Cardiac muscle cell (in vitro differentiated cells and primary cell): ENCODE data around the gene ERBB3. TPM values are rescaled to one million over a fixed set of nuclear protein-coding genes. Genes with fewer than 3 reads are reported as not detected.

ENCODE experiments used
- DNase-seq, 2 donors: peaks; one replicate each; pipeline versions ENCODE4 v3.0.0 to v3.0.0-alpha.2; 2010 to 2017; ENCODE audit warnings: low read depth in 1 of 2, low spot score in 1 of 2
- H3K27ac ChIP-seq: fragments of 200-600 bp; sonication (generic); 2 replicates; pipeline ENCODE4 v1.5.1; 2016
- H3K27me3 ChIP-seq: fragments of 200-600 bp; sonication (generic); 2 replicates; pipeline ENCODE4 v1.6.0; 2016; ENCODE audit warnings: control low read depth
- H3K36me3 ChIP-seq: fragments of 200-600 bp; sonication (generic); 2 replicates; pipeline ENCODE4 v1.5.1; 2016; ENCODE audit warnings: control low read depth
- H3K4me1 ChIP-seq: fragments of 200-600 bp; sonication (generic); 2 replicates; pipeline ENCODE4 v1.8.1; 2017; ENCODE audit warnings: low read depth, mild to moderate bottlenecking, mixed run types
- H3K4me3 ChIP-seq: fragments of 200-600 bp; sonication (generic); 2 replicates; pipeline ENCODE4 v1.5.1; 2016; ENCODE audit warnings: mild to moderate bottlenecking
- H3K9me3 ChIP-seq: fragments of 200-600 bp; sonication (generic); 2 replicates; pipeline ENCODE4 v1.5.1; 2017; ENCODE audit warnings: low read depth, mild to moderate bottlenecking, control low read depth
- CTCF ChIP-seq: IDR thresholded peaks from 2 replicates; pipeline ENCODE4 v1.5.1; 2012; ENCODE audit warnings: low read depth, mild to moderate bottlenecking, low read length
- polyA plus RNA-seq: library from polyadenylated mRNA; unstranded; fragments of >200 nt; fragmentation: Nextera tagmentation; extraction: Ambion mirVana; gene quantifications from 2 replicates; pipeline ENCODE4 v1.2.1, GENCODE V29; 2016
- total RNA-seq: library from RNA; depleted of rRNA; stranded (reverse); fragments of >200 nt; gene quantifications from 2 replicates; pipeline ENCODE4 v1.2.3, GENCODE V29; 2016

ERBB3 gene
- total and polyA plus RNA-seq, 2 experiments from 2014 or later = 10.5 to 22.0 TPM

- TF ChIP-seq CTCF = no peak
- Histone ChIP-seq H3K4me3 (peak overlapping the region; percentile 43), H3K27ac (peak overlapping the region; percentile 63), H3K4me1 (peaks cover 22% of the 10 kb centered on the region), H3K27me3 (no peaks in the 10 kb centered on the region), H3K9me3 (no peaks in the 10 kb centered on the region), H3K36me3 (no peaks in the 10 kb centered on the region)
- DNase-seq = peak in 1 of 2 donors; percentile 25
Measured at GRCh38 chr12:56081393-56082347, 1.7 kb downstream of the ERBB3 start.

DNA sequence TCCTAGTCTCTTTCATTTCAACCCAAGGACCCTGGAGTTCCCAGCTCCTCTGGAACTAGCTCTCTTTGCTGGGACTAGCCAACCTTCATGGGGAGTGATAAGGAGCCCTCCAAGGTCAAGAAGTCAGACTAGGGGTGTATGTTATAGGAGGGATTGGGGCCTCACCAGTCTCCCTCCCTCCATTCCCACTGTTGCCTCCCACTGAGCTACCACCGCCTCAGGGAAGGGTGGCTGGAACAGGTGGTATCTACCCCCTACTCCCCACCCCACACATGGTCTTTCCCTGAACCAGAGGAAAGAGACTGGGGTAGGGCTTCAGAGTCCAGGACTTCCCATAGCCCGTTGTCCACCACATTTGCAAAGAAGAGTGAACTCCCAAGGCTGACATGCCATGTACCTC, 2.4 kb downstream of the ERBB3 start:
- H3K4me1 ChIP-seq = peaks cover 27% of the 10 kb centered on the region
- H3K36me3 ChIP-seq = no peaks in the 10 kb centered on the region
- no peaks in the 10 kb centered on the region for H3K9me3 ChIP-seq
- H3K4me3 ChIP-seq = no peak overlapping the region
- no peak for DNase-seq
- no peak for TF ChIP-seq CTCF
- no peaks in the 10 kb centered on the region for H3K27me3 ChIP-seq
- peak overlapping the region; percentile 20 for H3K27ac ChIP-seq

DNA sequence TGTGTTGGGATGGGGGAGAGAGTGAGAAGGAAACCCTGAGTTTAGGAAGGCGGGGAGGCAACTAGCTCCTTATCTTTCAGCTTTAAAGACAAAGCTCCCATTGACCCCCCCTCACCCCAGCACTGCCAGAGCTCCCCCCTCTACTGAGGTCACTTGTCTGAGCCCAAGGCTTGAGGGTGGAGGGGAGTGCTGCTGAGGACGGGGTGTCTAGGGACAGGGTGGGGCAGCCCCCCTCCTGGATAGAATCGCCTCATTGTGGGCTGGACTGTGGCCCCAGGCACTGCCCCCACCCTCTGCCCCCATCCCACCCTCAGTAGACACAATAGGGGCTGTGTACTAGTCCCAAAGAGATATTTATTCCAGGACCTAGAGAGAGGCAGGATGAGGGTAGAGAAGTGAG, 3.0 kb downstream of the ERBB3 start:
- peaks cover 32% of the 10 kb centered on the region for H3K4me1 ChIP-seq
- H3K36me3 ChIP-seq = no peaks in the 10 kb centered on the region
- H3K27ac ChIP-seq = no peak overlapping the region
- H3K27me3 ChIP-seq = no peaks in the 10 kb centered on the region
- TF ChIP-seq CTCF = no peak
- no peak for DNase-seq
- no peak overlapping the region for H3K4me3 ChIP-seq
- no peaks in the 10 kb centered on the region for H3K9me3 ChIP-seq

DNA sequence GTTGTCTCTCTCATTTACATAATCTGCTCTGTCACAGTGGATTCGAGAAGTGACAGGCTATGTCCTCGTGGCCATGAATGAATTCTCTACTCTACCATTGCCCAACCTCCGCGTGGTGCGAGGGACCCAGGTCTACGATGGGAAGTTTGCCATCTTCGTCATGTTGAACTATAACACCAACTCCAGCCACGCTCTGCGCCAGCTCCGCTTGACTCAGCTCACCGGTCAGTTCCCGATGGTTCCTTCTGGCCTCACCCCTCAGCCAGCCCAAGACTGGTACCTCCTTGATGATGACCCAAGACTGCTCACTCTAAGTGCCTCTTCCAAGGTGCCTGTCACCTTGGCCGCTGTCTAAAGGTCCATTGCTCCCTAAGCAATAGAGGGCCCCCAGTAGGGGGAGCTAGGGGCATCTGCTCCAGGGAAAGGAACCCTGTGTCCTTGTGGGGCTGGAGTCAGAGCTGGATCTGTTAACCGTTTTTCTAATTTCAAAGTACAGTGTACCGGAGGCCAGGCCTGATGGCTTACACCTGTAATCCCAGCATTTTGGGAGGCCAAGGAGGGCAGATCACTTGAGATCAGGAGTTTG, 5.1 kb downstream of the ERBB3 start:
- no peak overlapping the region for H3K27ac ChIP-seq
- no peaks in the 10 kb centered on the region for H3K36me3 ChIP-seq
- no peak overlapping the region for H3K4me3 ChIP-seq
- H3K9me3 ChIP-seq = no peaks in the 10 kb centered on the region
- peak; percentile 14 to 45 for DNase-seq
- TF ChIP-seq CTCF = peak; percentile 55
- no peaks in the 10 kb centered on the region for H3K27me3 ChIP-seq
- H3K4me1 ChIP-seq = peaks cover 32% of the 10 kb centered on the region

DNA sequence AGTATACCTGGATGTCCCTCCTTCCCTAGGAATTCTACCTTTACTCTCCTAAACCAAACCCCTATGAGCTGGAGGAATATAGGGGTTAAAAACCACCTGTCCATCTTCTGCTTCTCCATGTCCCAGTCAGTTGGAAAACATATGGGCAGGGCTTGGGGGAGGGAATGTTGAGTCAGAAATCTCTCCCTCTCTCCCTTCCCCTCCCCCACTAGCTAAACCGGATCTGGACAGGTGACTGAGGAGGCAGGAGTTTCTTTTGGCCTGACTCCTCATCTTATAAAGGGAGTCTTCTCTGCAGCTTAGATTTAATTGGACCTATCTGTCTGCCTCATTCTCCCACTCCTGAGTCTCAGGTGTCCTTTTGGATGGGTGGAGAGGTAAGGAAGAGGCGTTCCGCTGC, 6.1 kb downstream of the ERBB3 start:
- Histone ChIP-seq H3K36me3 (no peaks in the 10 kb centered on the region), H3K9me3 (no peaks in the 10 kb centered on the region), H3K27me3 (no peaks in the 10 kb centered on the region), H3K4me1 (peaks cover 25% of the 10 kb centered on the region), H3K4me3 (no peak overlapping the region), H3K27ac (no peak overlapping the region)
- TF ChIP-seq CTCF = no peak
- no peak for DNase-seq
